ENCODE data around the gene GALNT2.

GALNT2 gene

DNA sequence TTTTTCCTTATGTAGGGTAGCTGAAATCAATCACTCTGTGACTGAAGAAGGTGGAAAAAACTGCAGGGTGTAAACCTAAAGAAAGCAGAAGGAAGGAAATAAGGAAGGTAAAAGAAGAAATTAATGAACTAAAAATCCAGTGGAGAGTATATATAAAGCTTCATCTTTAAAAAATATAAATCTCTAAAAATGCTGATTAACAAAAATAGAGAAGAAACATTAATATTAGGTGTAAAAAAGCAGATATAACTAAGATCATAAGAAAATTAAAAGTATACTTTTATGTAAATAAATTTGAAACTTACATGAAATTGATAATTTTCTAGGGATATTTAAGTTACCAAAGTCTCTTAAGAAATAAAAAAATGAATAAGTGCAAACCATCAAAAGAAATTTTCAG lies 159.8 kb downstream of the GALNT2 start:
- no peaks in the 10 kb centered on the region for H3K9me3 ChIP-seq (ENCODE audit: insufficient read depth, low read length)
- H3K4me3 ChIP-seq (ENCODE audit: insufficient read depth, low read length, poor library complexity, severe bottlenecking) = no peak overlapping the region
- H3F3A ChIP-seq (ENCODE audit: insufficient read depth) = no peaks in the 10 kb centered on the region
- H3K36me3 ChIP-seq (ENCODE audit: low read length) = no peaks in the 10 kb centered on the region
- TF ChIP-seq EZH2phosphoT487 (conservative IDR thresholded peaks at IDR 0.05; ENCODE audit: low read length) = no peak
- TF ChIP-seq, protein P1, sequence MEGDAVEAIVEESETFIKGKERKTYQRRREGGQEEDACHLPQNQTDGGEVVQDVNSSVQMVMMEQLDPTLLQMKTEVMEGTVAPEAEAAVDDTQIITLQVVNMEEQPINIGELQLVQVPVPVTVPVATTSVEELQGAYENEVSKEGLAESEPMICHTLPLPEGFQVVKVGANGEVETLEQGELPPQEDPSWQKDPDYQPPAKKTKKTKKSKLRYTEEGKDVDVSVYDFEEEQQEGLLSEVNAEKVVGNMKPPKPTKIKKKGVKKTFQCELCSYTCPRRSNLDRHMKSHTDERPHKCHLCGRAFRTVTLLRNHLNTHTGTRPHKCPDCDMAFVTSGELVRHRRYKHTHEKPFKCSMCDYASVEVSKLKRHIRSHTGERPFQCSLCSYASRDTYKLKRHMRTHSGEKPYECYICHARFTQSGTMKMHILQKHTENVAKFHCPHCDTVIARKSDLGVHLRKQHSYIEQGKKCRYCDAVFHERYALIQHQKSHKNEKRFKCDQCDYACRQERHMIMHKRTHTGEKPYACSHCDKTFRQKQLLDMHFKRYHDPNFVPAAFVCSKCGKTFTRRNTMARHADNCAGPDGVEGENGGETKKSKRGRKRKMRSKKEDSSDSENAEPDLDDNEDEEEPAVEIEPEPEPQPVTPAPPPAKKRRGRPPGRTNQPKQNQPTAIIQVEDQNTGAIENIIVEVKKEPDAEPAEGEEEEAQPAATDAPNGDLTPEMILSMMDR (IDR thresholded peaks at IDR 0.05; ENCODE audit: insufficient read depth, low read length, poor library complexity, severe bottlenecking) = no peak
- no peak overlapping the region for H3K27ac ChIP-seq (ENCODE audit: low read depth, low read length)
- no peaks in the 10 kb centered on the region for H3K27me3 ChIP-seq (ENCODE audit: low read length)
- H3K79me2 ChIP-seq (ENCODE audit: insufficient read depth, low read length) = no peaks in the 10 kb centered on the region
- H2AFZ ChIP-seq (ENCODE audit: low read depth, low read length, severe bottlenecking) = no peak overlapping the region
- H3K4me2 ChIP-seq (ENCODE audit: low read depth, low read length, poor library complexity, severe bottlenecking) = no peak overlapping the region
- H3K9me2 ChIP-seq (replicated peaks; ENCODE audit: insufficient read depth, low read length) = no peaks in the 10 kb centered on the region
- no peak overlapping the region for H3K9ac ChIP-seq (ENCODE audit: low read length)
- H4K20me1 ChIP-seq (ENCODE audit: low read depth, low read length) = no peaks in the 10 kb centered on the region

DNA sequence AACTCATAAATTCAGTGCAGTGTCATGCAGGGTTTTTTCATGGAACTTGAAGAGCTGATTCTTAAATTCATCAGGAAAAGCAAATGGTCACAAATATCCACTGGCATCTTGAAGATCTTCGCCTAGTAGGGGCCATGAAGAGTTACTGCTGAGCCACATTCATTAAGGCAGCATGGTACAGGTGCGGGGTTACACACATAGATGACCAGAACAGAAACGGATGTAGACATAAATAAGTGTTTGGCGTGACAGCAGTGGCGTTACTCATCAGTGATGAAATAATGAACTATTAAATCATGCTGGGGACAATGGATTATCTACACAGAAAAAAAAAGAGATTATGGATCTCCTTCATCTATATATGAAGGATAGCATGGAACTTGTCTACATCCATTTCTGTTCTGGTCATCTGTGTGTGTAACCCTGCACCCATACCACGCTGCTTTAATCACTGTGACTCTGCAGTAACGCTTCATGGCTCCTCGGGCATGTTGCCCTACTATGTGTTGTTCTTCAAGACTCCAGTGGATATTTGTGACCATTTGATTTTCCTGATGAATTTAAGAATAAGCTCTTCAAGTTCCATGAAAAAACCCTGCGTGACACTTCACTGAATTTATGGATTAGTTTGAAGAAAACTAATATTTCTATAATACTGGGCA lies 161.3 kb downstream of the GALNT2 start:
- H3K9me3 ChIP-seq (ENCODE audit: insufficient read depth, low read length) = no peaks in the 10 kb centered on the region
- H4K20me1 ChIP-seq (ENCODE audit: low read depth, low read length) = no peaks in the 10 kb centered on the region
- H3K4me3 ChIP-seq (ENCODE audit: insufficient read depth, low read length, poor library complexity, severe bottlenecking) = no peak overlapping the region
- no peak overlapping the region for H3K27ac ChIP-seq (ENCODE audit: low read depth, low read length)
- H3K36me3 ChIP-seq (ENCODE audit: low read length) = no peaks in the 10 kb centered on the region
- H3K79me2 ChIP-seq (ENCODE audit: insufficient read depth, low read length) = no peaks in the 10 kb centered on the region
- H2AFZ ChIP-seq (ENCODE audit: low read depth, low read length, severe bottlenecking) = no peak overlapping the region
- no peaks in the 10 kb centered on the region for H3K27me3 ChIP-seq (ENCODE audit: low read length)
- no peaks in the 10 kb centered on the region for H3F3A ChIP-seq (ENCODE audit: insufficient read depth)
- no peak for TF ChIP-seq EZH2phosphoT487 (conservative IDR thresholded peaks at IDR 0.05; ENCODE audit: low read length)
- TF ChIP-seq, protein P1 (IDR thresholded peaks at IDR 0.05; ENCODE audit: insufficient read depth, low read length, poor library complexity, severe bottlenecking) = no peak
- no peaks in the 10 kb centered on the region for H3K9me2 ChIP-seq (replicated peaks; ENCODE audit: insufficient read depth, low read length)
- H3K4me2 ChIP-seq (ENCODE audit: low read depth, low read length, poor library complexity, severe bottlenecking) = no peak overlapping the region
- no peak overlapping the region for H3K9ac ChIP-seq (ENCODE audit: low read length)

DNA sequence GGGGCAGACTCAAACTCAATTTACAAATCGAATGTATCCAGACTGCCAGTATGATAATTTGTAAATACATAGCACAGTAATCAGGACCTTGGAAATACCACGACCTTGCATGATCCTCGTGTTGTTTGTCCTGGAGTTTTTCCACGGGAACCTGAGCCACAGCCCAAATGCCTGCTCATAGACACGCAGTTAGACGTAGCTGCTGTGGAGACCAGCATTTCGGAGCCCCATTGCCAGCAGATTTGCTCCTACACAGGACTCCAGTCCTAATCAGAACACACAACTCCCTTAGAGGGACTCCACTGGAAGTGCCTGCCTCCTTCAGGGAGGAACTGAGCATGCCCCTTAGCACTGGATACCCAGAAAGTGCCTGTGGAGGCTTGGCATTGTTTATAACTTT lies 163.2 kb downstream of the GALNT2 start:
- no peaks in the 10 kb centered on the region for H3K9me2 ChIP-seq (replicated peaks; ENCODE audit: insufficient read depth, low read length)
- H3K79me2 ChIP-seq (ENCODE audit: insufficient read depth, low read length) = no peaks in the 10 kb centered on the region
- H3K9me3 ChIP-seq (ENCODE audit: insufficient read depth, low read length) = no peaks in the 10 kb centered on the region
- H3K27me3 ChIP-seq (ENCODE audit: low read length) = no peaks in the 10 kb centered on the region
- H4K20me1 ChIP-seq (ENCODE audit: low read depth, low read length) = no peaks in the 10 kb centered on the region
- H3F3A ChIP-seq (ENCODE audit: insufficient read depth) = no peaks in the 10 kb centered on the region
- no peak overlapping the region for H3K27ac ChIP-seq (ENCODE audit: low read depth, low read length)
- H2AFZ ChIP-seq (ENCODE audit: low read depth, low read length, severe bottlenecking) = no peak overlapping the region
- TF ChIP-seq, protein P1 (IDR thresholded peaks at IDR 0.05; ENCODE audit: insufficient read depth, low read length, poor library complexity, severe bottlenecking) = no peak
- no peak for TF ChIP-seq EZH2phosphoT487 (conservative IDR thresholded peaks at IDR 0.05; ENCODE audit: low read length)
- no peak overlapping the region for H3K4me2 ChIP-seq (ENCODE audit: low read depth, low read length, poor library complexity, severe bottlenecking)
- no peak overlapping the region for H3K4me3 ChIP-seq (ENCODE audit: insufficient read depth, low read length, poor library complexity, severe bottlenecking)
- no peaks in the 10 kb centered on the region for H3K36me3 ChIP-seq (ENCODE audit: low read length)
- H3K9ac ChIP-seq (ENCODE audit: low read length) = no peak overlapping the region
